Measurements from ENCODE around the gene FAM156A. TPM values are rescaled to one million over a fixed set of nuclear protein-coding genes. Genes with fewer than 3 reads are reported as not detected.
"Not testable (repeated sequence)": the region's sequence is repeated elsewhere in the genome, so short reads cannot be mapped to it uniquely, and the experiment has no call there.

The FAM156A gene
- 6.6 TPM for polyA plus RNA-seq (2013, experiment 1 of 2)
- polyA plus RNA-seq (2013, experiment 2 of 2), result 7.0 TPM

DNA sequence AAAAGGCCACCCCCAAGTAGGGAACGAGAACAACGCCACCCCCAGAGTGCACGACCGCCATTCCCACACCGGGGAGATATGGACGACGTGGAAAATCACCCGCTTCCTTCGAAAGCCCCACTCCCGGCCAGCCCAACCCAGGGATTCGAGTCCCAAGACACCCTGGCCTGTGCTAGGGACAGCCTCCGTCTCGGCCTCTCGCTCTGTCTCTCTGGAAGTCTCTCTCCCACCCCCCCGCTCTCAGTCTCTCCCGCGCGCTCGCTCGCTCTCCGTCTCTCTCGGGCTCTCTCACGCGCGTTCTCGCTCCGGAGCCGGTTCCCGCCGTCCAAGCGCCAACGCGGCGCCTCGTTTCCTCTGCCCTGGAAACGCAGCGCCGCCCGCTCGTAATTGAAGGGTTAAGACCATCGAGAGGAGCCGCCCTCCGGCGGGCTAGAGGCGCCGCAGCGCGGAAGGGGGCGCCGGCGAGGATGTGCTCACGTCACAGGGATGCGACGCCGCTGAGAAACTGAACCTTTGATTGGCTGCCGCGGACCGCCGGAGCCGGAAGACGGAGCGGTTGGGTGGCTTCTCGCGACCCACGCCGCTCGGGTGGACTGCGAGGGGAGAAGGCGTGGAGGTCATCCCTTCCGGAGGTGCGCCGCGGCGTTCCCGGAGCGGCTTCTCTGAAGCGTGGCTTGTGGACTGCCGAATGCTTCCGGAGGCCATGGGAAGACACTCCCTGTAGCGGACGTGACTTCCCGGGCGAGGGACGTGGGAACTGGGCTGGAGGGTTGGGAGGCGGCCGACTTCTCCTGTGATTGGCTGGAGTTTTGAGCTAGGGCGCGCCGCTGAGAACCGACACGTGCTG, at the start of gene FAM156A:
TSS of gene FAM156A (minus strand) at position 406 of the 847 bp plus-strand sequence. CDS start 9,930 bp downstream, outside the sequence.
- not testable (repeated sequence) for H3K9me3 ChIP-seq (ENCODE audit: insufficient read depth, low read depth, low read length); H3K4me3 ChIP-seq (ENCODE audit: low read length); H3K4me1 ChIP-seq (ENCODE audit: insufficient read depth, low read length); H3K9ac ChIP-seq (ENCODE audit: low read depth, low read length); H3K27ac ChIP-seq (ENCODE audit: low read depth, low read length); H3K27me3 ChIP-seq (ENCODE audit: insufficient read depth, low read length); H3K36me3 ChIP-seq (ENCODE audit: insufficient read depth, low read length)
- WGBS, result no CpG with 5 or more reads among the region's 91 CpGs

GRCh38 chrX:53005327-53005726, 47.0 kb upstream of the FAM156A start:
- Histone ChIP-seq H3K9me3 (ENCODE audit: insufficient read depth, low read depth, low read length) (no peaks in the 10 kb centered on the region), H3K4me1 (ENCODE audit: insufficient read depth, low read length) (no peaks in the 10 kb centered on the region), H3K36me3 (ENCODE audit: insufficient read depth, low read length) (no peaks in the 10 kb centered on the region), H3K27me3 (ENCODE audit: insufficient read depth, low read length) (no peaks in the 10 kb centered on the region), H3K9ac (ENCODE audit: low read depth, low read length) (no peak overlapping the region), H3K4me3 (ENCODE audit: low read length) (no peak overlapping the region), H3K27ac (ENCODE audit: low read depth, low read length) (no peak overlapping the region)
- 65% methylated on average over 3 of the region's 3 CpGs for WGBS

GRCh38 chrX:53004811-53005210, 46.5 kb upstream of the FAM156A start:
- no peak overlapping the region for H3K4me3 ChIP-seq (ENCODE audit: low read length)
- H3K27me3 ChIP-seq (ENCODE audit: insufficient read depth, low read length), result no peaks in the 10 kb centered on the region
- no peaks in the 10 kb centered on the region for H3K4me1 ChIP-seq (ENCODE audit: insufficient read depth, low read length)
- no peaks in the 10 kb centered on the region for H3K36me3 ChIP-seq (ENCODE audit: insufficient read depth, low read length)
- 78% methylated on average over 2 of the region's 4 CpGs for WGBS
- H3K9me3 ChIP-seq (ENCODE audit: insufficient read depth, low read depth, low read length), result no peaks in the 10 kb centered on the region
- no peak overlapping the region for H3K27ac ChIP-seq (ENCODE audit: low read depth, low read length)
- H3K9ac ChIP-seq (ENCODE audit: low read depth, low read length), result no peak overlapping the region

- Histone ChIP-seq H3K27me3 (ENCODE audit: insufficient read depth, low read length) (no peaks in the 10 kb centered on the region), H3K27ac (ENCODE audit: low read depth, low read length) (no peak overlapping the region), H3K36me3 (ENCODE audit: insufficient read depth, low read length) (no peaks in the 10 kb centered on the region), H3K4me3 (ENCODE audit: low read length) (no peak overlapping the region), H3K9ac (ENCODE audit: low read depth, low read length) (no peak overlapping the region), H3K4me1 (ENCODE audit: insufficient read depth, low read length) (no peaks in the 10 kb centered on the region), H3K9me3 (ENCODE audit: insufficient read depth, low read depth, low read length) (no peaks in the 10 kb centered on the region)
- WGBS, result 94% methylated on average over 2 of the region's 4 CpGs
These were observed 45.7 kb upstream of the FAM156A start for GRCh38 chrX:53004038-53004437.

DNA sequence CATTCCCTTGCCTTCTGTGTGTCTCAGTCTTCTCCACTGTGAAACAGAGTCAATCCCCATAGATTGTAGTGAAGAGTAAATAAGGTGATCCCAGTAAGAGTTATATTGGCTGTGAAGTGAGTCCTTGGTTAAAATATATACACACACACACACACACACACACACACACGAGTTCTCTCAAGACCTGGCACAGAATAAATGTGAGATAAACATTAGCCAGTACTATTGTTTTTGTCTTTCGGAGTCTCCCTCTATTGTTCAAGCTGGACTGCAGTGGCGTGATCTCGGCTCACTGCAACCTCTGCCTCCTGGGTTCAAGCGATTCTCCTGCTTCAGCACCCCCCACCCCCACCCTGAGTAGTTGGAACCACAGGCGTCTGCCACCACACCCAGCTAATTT, 44.8 kb upstream of the FAM156A start:
- Histone ChIP-seq H3K36me3 (ENCODE audit: insufficient read depth, low read length) (no peaks in the 10 kb centered on the region), H3K4me1 (ENCODE audit: insufficient read depth, low read length) (no peaks in the 10 kb centered on the region), H3K27me3 (ENCODE audit: insufficient read depth, low read length) (no peaks in the 10 kb centered on the region), H3K9ac (ENCODE audit: low read depth, low read length) (no peak overlapping the region), H3K9me3 (ENCODE audit: insufficient read depth, low read depth, low read length) (no peaks in the 10 kb centered on the region), H3K27ac (ENCODE audit: low read depth, low read length) (no peak overlapping the region), H3K4me3 (ENCODE audit: low read length) (no peak overlapping the region)
- WGBS, result 93% methylated on average over 6 of the region's 6 CpGs

DNA sequence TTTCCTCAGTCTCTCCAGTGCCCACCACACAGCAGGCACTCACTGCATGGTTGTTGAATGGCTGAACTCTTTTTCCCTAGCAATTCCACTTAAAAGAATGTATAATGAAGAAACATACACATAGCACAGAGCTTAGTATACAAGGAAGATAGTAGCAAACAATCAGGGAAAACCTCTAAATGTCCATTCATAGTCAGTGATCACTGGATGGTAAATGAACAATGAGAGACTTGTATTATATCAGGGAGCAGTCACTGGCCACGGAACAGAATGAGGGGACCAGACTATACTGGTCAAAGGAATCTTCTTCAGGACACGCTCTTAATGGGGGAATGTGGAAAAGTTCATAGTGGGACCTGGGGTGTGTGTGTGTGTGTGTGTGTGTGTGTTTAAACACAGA, 43.6 kb upstream of the FAM156A start:
- Histone ChIP-seq H3K36me3 (ENCODE audit: insufficient read depth, low read length) (no peaks in the 10 kb centered on the region), H3K27ac (ENCODE audit: low read depth, low read length) (no peak overlapping the region), H3K4me3 (ENCODE audit: low read length) (no peak overlapping the region), H3K9ac (ENCODE audit: low read depth, low read length) (no peak overlapping the region), H3K9me3 (ENCODE audit: insufficient read depth, low read depth, low read length) (no peaks in the 10 kb centered on the region), H3K27me3 (ENCODE audit: insufficient read depth, low read length) (no peaks in the 10 kb centered on the region), H3K4me1 (ENCODE audit: insufficient read depth, low read length) (no peaks in the 10 kb centered on the region)
- 88% methylated on average over 2 of the region's 2 CpGs for WGBS

DNA sequence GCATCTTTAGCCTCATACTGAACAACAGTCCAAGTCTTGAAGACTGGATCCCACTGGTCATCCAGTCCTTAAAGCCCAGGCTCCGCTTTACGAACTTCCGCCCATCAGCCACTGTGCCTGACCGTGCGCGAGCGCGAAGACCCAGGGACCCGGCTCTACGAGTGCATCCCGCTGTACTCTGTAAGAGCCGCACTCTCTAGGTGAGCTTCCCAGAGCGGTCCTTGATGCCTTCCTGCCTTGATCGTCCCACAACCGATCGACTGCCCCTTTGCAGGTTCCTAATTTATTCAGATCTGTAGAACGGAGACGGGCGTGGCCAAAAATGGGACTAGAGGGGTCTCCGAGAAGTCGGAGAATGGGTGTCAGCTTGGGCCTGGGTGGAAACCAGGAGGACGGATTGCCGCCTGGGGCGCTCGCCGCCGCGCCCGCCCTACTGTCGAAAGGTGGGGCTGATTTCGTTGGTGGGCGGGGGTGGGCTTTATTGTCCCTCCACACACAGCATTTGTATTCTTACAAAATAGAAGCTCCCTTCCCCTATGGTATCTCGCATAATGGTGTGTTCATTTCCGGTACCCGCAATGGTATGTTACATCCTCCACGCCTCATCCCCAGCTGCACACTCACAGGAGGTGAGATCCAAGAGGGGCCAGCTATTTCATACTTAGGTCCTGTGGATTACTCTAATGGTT, 42.3 kb upstream of the FAM156A start:
- H3K27ac ChIP-seq (ENCODE audit: low read depth, low read length), result no peak overlapping the region
- WGBS, result 93% methylated on average over 35 of the region's 36 CpGs
- H3K9ac ChIP-seq (ENCODE audit: low read depth, low read length), result no peak overlapping the region
- no peaks in the 10 kb centered on the region for H3K27me3 ChIP-seq (ENCODE audit: insufficient read depth, low read length)
- H3K9me3 ChIP-seq (ENCODE audit: insufficient read depth, low read depth, low read length), result no peaks in the 10 kb centered on the region
- no peaks in the 10 kb centered on the region for H3K36me3 ChIP-seq (ENCODE audit: insufficient read depth, low read length)
- H3K4me1 ChIP-seq (ENCODE audit: insufficient read depth, low read length), result no peaks in the 10 kb centered on the region
- no peak overlapping the region for H3K4me3 ChIP-seq (ENCODE audit: low read length)

- WGBS, result 19% methylated on average over 4 of the region's 4 CpGs
- Histone ChIP-seq H3K9ac (ENCODE audit: low read depth, low read length) (peak overlapping the region; percentile 99; the same call in 1 of the 2 replicates), H3K4me3 (ENCODE audit: low read length) (peak overlapping the region; percentile 84), H3K27me3 (ENCODE audit: insufficient read depth, low read length) (no peaks in the 10 kb centered on the region), H3K36me3 (ENCODE audit: insufficient read depth, low read length) (no peaks in the 10 kb centered on the region), H3K9me3 (ENCODE audit: insufficient read depth, low read depth, low read length) (no peaks in the 10 kb centered on the region), H3K4me1 (ENCODE audit: insufficient read depth, low read length) (no peaks in the 10 kb centered on the region), H3K27ac (ENCODE audit: low read depth, low read length) (no peak overlapping the region; the same call in 1 of the 2 replicates)
These were observed 37.6 kb upstream of the FAM156A start for GRCh38 chrX:52995987-52996331.

- Histone ChIP-seq H3K4me3 (ENCODE audit: low read length) (peak overlapping the region; percentile 84), H3K9ac (ENCODE audit: low read depth, low read length) (peak overlapping the region; percentile 99), H3K27ac (ENCODE audit: low read depth, low read length) (peak overlapping the region; percentile 95), H3K27me3 (ENCODE audit: insufficient read depth, low read length) (no peaks in the 10 kb centered on the region), H3K9me3 (ENCODE audit: insufficient read depth, low read depth, low read length) (no peaks in the 10 kb centered on the region), H3K4me1 (ENCODE audit: insufficient read depth, low read length) (no peaks in the 10 kb centered on the region), H3K36me3 (ENCODE audit: insufficient read depth, low read length) (no peaks in the 10 kb centered on the region)
- WGBS, result under 1% methylated on average over 43 of the region's 46 CpGs
These were observed 37.0 kb upstream of the FAM156A start for GRCh38 chrX:52995135-52995986.

- WGBS, result 95% methylated on average over 5 of the region's 5 CpGs
- Histone ChIP-seq H3K4me1 (ENCODE audit: insufficient read depth, low read length) (no peaks in the 10 kb centered on the region), H3K9me3 (ENCODE audit: insufficient read depth, low read depth, low read length) (no peaks in the 10 kb centered on the region), H3K36me3 (ENCODE audit: insufficient read depth, low read length) (no peaks in the 10 kb centered on the region), H3K9ac (ENCODE audit: low read depth, low read length) (no peak overlapping the region), H3K27me3 (ENCODE audit: insufficient read depth, low read length) (no peaks in the 10 kb centered on the region), H3K27ac (ENCODE audit: low read depth, low read length) (no peak overlapping the region), H3K4me3 (ENCODE audit: low read length) (no peak overlapping the region)
These were observed 32.5 kb upstream of the FAM156A start for GRCh38 chrX:52990848-52991247.
